Kidney (tissue), 14 donors: ENCODE data around the gene ZNF521. TPM values are rescaled to one million over a fixed set of nuclear protein-coding genes. Genes with fewer than 3 reads are reported as not detected.

ENCODE experiments used
- DNase-seq, 5 donors: peaks; one replicate each; pipeline ENCODE4 v3.0.0-alpha.2; 2013 to 2020
- FAIRE-seq: peaks from 2 replicates; lab custom pipeline; 2012; peaks lifted over from hg19 to GRCh38; lab: Jason Lieb, UNC
- H3K27ac ChIP-seq, 2 donors: one replicate each; pipeline ENCODE4 v1.7.0; 2013; ENCODE audit warnings: low read depth in 2 of 2, low read length in 2 of 2, inconsistent platforms in 1 of 2
- H3K27me3 ChIP-seq: one replicate; pipeline ENCODE4 v1.7.1; 2013; ENCODE audit warnings: low read length, inconsistent platforms; ENCODE audit not compliant: control insufficient read depth, insufficient read depth
- H3K36me3 ChIP-seq, 3 donors: one replicate each; pipeline versions ENCODE4 v1.7.0 to v1.7.1; 2013; ENCODE audit warnings: low read length in 3 of 3, control low read depth in 1 of 3, inconsistent platforms in 1 of 3; ENCODE audit not compliant: insufficient read depth in 3 of 3, control insufficient read depth in 2 of 3
- H3K4me1 ChIP-seq, 3 donors: one replicate each; pipeline versions ENCODE4 v1.7.0 to v1.7.1; 2013; ENCODE audit warnings: low read length in 3 of 3, inconsistent platforms in 1 of 3, low read depth in 1 of 3; ENCODE audit not compliant: control insufficient read depth in 2 of 3, insufficient read depth in 2 of 3
- H3K4me3 ChIP-seq, 3 donors: one replicate each; pipeline versions ENCODE4 v1.7.0 to v1.8.1; 2013; ENCODE audit warnings: low read length in 3 of 3, control low read depth in 1 of 3, inconsistent platforms in 1 of 3
- H3K9ac ChIP-seq, 3 donors: one replicate each; pipeline versions ENCODE4 v1.7.0 to v1.7.1; 2013; ENCODE audit warnings: low read length in 3 of 3, control low read depth in 1 of 3, inconsistent platforms in 1 of 3
- H3K9me3 ChIP-seq, 3 donors: one replicate each; pipeline versions ENCODE4 v1.7.0 to v1.7.1; 2013; ENCODE audit warnings: low read length in 3 of 3, control low read depth in 1 of 3, inconsistent platforms in 1 of 3; ENCODE audit not compliant: control insufficient read depth in 2 of 3, insufficient read depth in 1 of 3
- CTCF ChIP-seq: IDR thresholded peaks from 3 replicates; pipeline ENCODE4 v1.5.1; 2012; ENCODE audit warnings: mild to moderate bottlenecking, moderate library complexity, borderline replicate concordance; ENCODE audit not compliant: insufficient read depth; ENCODE audit errors: extremely low read depth
- intact Hi-C: fragments of 100-400 bp; cut with DNase I; formaldehyde crosslinking; loops from one replicate; pipeline ENCODE4 v1.11.1; 2022
- polyA plus RNA-seq: library from polyadenylated mRNA; stranded (reverse); fragments of 350-450 nt; fragmentation: Illumina TruSeq; extraction: RNeasy Lipid Tissue Mini Kit (QIAGEN cat#74804); gene quantifications from one replicate; pipeline ENCODE4 v1.2.3, GENCODE V29; 2014; ENCODE audit warnings: low read depth, low replicate concordance; ENCODE audit not compliant: insufficient read depth
- total RNA-seq: library from RNA; stranded (reverse); fragmentation: NEBNext Ultra II Directional; extraction: Animal tissue kit (Norgen Biotek cat#: 25700); gene quantifications from one replicate; pipeline ENCODE4 v1.2.1, GENCODE V29; 2021
- donor health status: control.
- donor health status: control.
- donor health status: control.
- donor health status: control.
- donor health status: control.
- donor health status: DM: yes; HTN: yes; CAD: no.
- donor health status: Normal renal cell carcinoma (clear cell type).

The ZNF521 gene
- total and polyA plus RNA-seq, 2 donors from 2014 or later: 1.8 to 18.0 TPM

- Histone ChIP-seq H3K4me3 (no peak overlapping the region), H3K9me3 (no peaks in the 10 kb centered on the region), H3K4me1 (no peaks in the 10 kb centered on the region), H3K27me3 (no peaks in the 10 kb centered on the region), H3K36me3 (no peaks in the 10 kb centered on the region), H3K27ac (no peak overlapping the region), H3K9ac (no peak overlapping the region)
- TF ChIP-seq CTCF: no peak
- intact Hi-C loops: no loop called here
- no peak for DNase-seq
- no peak for FAIRE-seq
Observed at GRCh38 chr18:25126751-25127150, 225.2 kb downstream of the ZNF521 start.

- H3K36me3 ChIP-seq: no peaks in the 10 kb centered on the region
- H3K27ac ChIP-seq: no peak overlapping the region
- H3K9me3 ChIP-seq: no peaks in the 10 kb centered on the region
- no peak overlapping the region for H3K9ac ChIP-seq
- intact Hi-C loops: no loop called here
- DNase-seq (no peak), FAIRE-seq (no peak)
- no peaks in the 10 kb centered on the region for H3K27me3 ChIP-seq
- H3K4me3 ChIP-seq: no peak overlapping the region
- TF ChIP-seq CTCF: no peak
- H3K4me1 ChIP-seq: no peaks in the 10 kb centered on the region
Observed at GRCh38 chr18:25125680-25126079, 226.3 kb downstream of the ZNF521 start.

- Histone ChIP-seq H3K27ac (no peak overlapping the region), H3K4me1 (no peaks in the 10 kb centered on the region), H3K9ac (no peak overlapping the region), H3K36me3 (no peaks in the 10 kb centered on the region), H3K27me3 (no peaks in the 10 kb centered on the region), H3K9me3 (no peaks in the 10 kb centered on the region), H3K4me3 (no peak overlapping the region)
- TF ChIP-seq CTCF: no peak
- intact Hi-C loops: no loop called here
- DNase-seq (no peak), FAIRE-seq (no peak)
Observed at GRCh38 chr18:25123438-25124232, 228.3 kb downstream of the ZNF521 start.
